ENCODE measurements around the gene CLEC4M.

DNA sequence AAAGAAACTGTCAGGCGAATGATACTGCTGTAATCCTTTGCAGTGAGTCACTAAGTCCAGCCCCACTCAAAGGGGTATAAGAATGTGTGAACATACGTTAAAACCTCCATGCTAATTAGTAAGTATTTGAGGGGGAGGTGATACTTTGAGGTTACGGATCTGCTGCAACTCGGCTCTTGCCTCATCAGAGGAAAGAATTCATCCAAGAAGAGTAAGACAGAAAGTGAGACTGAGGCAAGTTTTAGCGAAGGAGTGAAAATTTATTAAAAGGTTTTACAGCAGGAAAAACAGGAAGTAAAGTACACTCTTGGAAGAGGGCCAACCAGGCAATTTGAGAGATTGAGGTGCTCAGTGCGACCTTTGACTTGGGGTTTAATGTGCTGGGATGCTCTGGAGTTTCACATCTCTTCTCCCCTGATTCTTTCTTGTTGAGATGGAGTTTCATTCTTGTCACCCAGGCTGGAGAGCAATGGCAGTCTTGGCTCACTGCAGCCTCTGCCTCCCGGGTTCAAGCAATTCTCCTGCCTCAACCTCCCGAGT lies 9.8 kb downstream of the CLEC4M start:
- TF ChIP-seq REST (IDR thresholded peaks at IDR 0.05; ENCODE audit: insufficient read depth in 1 of 2, low read depth in 2 of 2, low read length in 2 of 2) (no peak), TAF1 (IDR thresholded peaks at IDR 0.05; ENCODE audit: borderline replicate concordance, insufficient read depth, low read length) (no peak), POLR2AphosphoS5 (IDR thresholded peaks at IDR 0.05; ENCODE audit: low read depth, low read length) (no peak), SIN3A (IDR thresholded peaks at IDR 0.05; ENCODE audit: borderline replicate concordance, insufficient read depth, low read length) (no peak)
